Raji (cell line): Measurements from ENCODE around the gene SLC44A4.

Experiments
- POLR2A ChIP-seq: IDR thresholded peaks from 2 replicates; pipeline ENCODE4 v1.6.1; 2011; ENCODE audit warnings: low read depth, low read length, control low read depth; ENCODE audit not compliant: insufficient read depth

Gene SLC44A4

GRCh38 chr6:31827286-31828079, 51.3 kb downstream of the SLC44A4 start, which contains the start of gene HSPA1B:
TSS of gene HSPA1B (plus strand) at chr6:31827738. CDS start at chr6:31827951, 213 bp downstream.
- peak; percentile 97 for TF ChIP-seq POLR2A

- peak; percentile 46 for TF ChIP-seq POLR2A
Measured at GRCh38 chr6:31826793-31827285, 52.0 kb downstream of the SLC44A4 start.

GRCh38 chr6:31825553-31825952, 53.2 kb downstream of the SLC44A4 start:
- TF ChIP-seq POLR2A, result no peak

DNA sequence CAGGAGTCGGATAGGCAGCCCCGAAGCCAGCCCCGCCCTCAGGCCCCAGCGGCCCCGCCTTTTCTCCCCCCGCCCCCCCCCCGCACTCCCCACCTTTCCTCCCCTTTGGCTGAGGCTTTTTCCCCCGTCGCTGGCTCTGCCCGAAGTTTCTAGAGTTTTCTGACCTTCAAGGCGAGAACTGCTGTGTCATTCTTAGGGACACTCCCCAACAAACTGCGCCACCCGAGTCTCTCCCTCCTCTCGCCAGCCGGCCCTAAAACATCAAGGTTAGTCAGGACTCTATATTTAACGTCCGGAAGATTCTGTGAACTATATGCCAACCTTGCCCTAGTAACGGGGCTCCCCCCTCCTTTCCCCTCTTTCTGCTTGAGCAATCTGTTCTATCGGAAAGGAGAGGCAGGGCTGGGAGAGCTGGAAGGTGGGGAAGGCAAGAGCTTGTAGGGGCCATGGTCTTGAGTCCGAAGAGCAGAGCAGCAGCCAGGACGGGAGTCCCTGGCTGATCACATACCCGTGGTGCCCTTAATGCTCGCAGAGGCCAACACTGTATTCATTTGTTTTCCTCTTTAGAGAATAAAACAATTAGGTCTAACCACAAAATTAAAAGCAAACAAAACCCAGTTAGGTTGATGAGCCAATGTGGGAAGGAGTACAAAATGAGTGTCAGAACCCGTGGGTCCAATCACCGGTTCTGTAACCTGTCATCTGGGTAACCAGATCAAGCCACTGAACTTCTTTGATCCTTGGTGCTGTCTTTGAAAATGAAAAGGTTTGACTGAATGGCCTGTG, 56.6 kb downstream of the SLC44A4 start:
- peak; percentile 43; the same call in 1 of the 2 replicates for TF ChIP-seq POLR2A

DNA sequence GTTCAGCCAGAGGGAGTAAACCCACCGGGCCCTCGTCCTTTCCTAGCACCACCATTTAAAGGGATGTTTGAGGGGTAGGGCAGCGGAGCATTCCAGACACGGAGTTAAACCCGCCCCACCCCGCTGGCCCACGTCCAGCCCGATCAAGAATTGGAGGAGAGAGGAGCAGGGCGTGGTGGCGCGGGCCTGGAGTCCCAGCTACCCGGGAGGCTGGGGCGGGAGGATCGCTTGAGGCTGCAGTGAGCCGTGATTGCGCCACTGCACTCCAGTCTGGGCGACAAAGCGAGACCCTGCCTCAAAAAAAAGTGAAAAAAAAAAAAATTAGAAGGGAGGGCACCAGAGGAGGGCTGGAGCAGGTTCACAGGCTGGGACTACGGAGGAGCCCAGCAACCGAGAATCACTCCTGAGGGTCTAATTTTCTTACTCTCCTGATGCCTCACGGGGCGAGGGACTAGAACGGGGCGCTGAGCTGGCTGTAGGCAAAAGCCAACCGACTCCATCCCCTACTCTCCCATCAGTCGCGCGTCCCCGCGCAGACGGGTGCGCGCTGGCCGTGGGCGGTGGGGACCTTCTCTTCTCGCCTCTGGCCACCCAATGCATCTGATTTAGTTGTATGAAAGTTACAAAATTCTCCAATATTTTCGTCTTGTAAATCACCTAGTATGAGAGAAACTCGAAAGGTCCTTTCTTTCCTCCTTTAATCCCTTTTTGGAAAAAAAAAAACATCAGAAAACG, 57.3 kb downstream of the SLC44A4 start:
- peak; percentile 71 for TF ChIP-seq POLR2A

- TF ChIP-seq POLR2A, result no peak
Measured at GRCh38 chr6:31819871-31820299, 58.9 kb downstream of the SLC44A4 start.

GRCh38 chr6:31815025-31815838, 63.6 kb downstream of the SLC44A4 start, which contains the start of the genes HSPA1A and HSPA1L:
TSS of gene HSPA1A (plus strand) at chr6:31815543. CDS start at chr6:31815757, 214 bp downstream.
TSS of gene HSPA1L (minus strand) at chr6:31815283. CDS start at chr6:31811972, 3,311 bp downstream.
- no peak for TF ChIP-seq POLR2A

DNA sequence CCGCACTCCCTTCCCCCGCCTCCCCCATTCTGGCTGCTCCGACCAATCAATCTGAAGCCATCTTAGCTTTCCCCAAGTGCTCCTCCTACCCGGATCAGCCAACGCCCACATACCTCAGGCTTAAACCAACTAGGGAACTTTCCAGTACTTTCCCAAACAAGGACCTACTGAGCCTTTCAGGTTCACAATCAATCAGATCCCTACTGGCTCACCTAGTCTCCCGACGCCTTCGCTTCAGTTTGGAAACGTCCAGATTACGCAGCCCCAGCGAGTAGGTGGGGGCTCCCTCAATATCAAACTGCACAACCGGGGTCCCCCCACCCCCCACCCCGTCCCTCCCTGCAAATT, 64.1 kb downstream of the SLC44A4 start:
- no peak for TF ChIP-seq POLR2A

DNA sequence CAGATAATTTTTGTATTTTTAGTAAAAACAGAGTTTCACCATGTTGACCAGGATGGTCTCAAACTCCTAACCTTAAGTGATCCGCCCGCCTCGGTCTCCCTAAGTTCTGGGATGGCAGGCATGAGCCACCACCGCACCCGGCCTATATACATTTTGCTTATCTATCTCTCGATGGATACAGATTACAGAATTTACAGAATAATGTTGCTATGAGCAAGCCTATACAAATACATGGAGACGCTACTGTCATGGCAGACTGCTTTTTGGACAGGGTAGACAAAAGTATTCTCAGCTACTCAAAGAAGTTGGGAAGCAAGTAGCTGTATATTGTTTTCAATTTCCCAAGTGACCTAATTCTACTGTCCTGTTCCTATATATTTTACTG, 65.3 kb downstream of the SLC44A4 start:
- no peak for TF ChIP-seq POLR2A
